H9 (cell line): ENCODE measurements around the gene NFASC. TPM values are rescaled to one million over a fixed set of nuclear protein-coding genes. Genes with fewer than 3 reads are reported as not detected.

Source experiments
- DNase-seq: peaks from one replicate; pipeline ENCODE4 v3.0.0-alpha.2; 2017
- H2AFZ ChIP-seq: one replicate; pipeline ENCODE4 v1.6.1; 2013; ENCODE audit warnings: mild to moderate bottlenecking, low read length, control low read depth, moderate library complexity
- H2AK5ac ChIP-seq: 2 replicates; pipeline ENCODE4 v1.6.1; 2013; ENCODE audit warnings: low read length, control low read depth, mixed read lengths; ENCODE audit not compliant: insufficient read length
- H2BK120ac ChIP-seq: one replicate; pipeline ENCODE4 v1.6.1; 2013; ENCODE audit warnings: low read depth, mild to moderate bottlenecking, low read length, control low read depth, inconsistent platforms; ENCODE audit not compliant: poor library complexity, severe bottlenecking
- H2BK12ac ChIP-seq: 2 replicates; pipeline ENCODE4 v1.6.1; 2013; ENCODE audit warnings: low read length, control low read depth, mixed read lengths, low read depth; ENCODE audit not compliant: insufficient read length
- H2BK15ac ChIP-seq: 2 replicates; pipeline ENCODE4 v1.6.1; 2013; ENCODE audit warnings: low read depth, low read length, control low read depth
- H2BK20ac ChIP-seq: one replicate; pipeline ENCODE4 v1.6.1; 2013; ENCODE audit warnings: low read depth, mild to moderate bottlenecking, low read length, control low read depth, inconsistent platforms; ENCODE audit not compliant: poor library complexity, severe bottlenecking
- H2BK5ac ChIP-seq: 2 replicates; pipeline ENCODE4 v1.6.1; 2013; ENCODE audit warnings: low read length, control low read depth, mixed read lengths; ENCODE audit not compliant: insufficient read length
- H3K14ac ChIP-seq: 2 replicates; pipeline ENCODE4 v1.6.1; 2013; ENCODE audit warnings: low read length, control low read depth; ENCODE audit not compliant: insufficient read depth
- H3K18ac ChIP-seq: 2 replicates; pipeline ENCODE4 v1.6.1; 2013; ENCODE audit warnings: low read depth, mild to moderate bottlenecking, mixed read lengths, low read length, control low read depth; ENCODE audit not compliant: insufficient read length
- H3K23ac ChIP-seq: 2 replicates; pipeline ENCODE4 v1.6.1; 2013; ENCODE audit warnings: low read length, control low read depth, mixed read lengths, low read depth; ENCODE audit not compliant: insufficient read length
- H3K23me2 ChIP-seq: 2 replicates; pipeline ENCODE4 v1.6.1; 2013; ENCODE audit warnings: low read depth, mild to moderate bottlenecking, mixed read lengths, low read length, control low read depth; ENCODE audit not compliant: insufficient read length, poor library complexity, severe bottlenecking
- H3K27ac ChIP-seq: 2 replicates; pipeline ENCODE4 v1.5.1; 2013; ENCODE audit warnings: low read length, control low read depth, mixed read lengths, low read depth; ENCODE audit not compliant: insufficient read length
- H3K27me3 ChIP-seq: 2 replicates; pipeline ENCODE4 v1.6.1; 2013; ENCODE audit warnings: low read length, control low read depth, inconsistent platforms; ENCODE audit not compliant: insufficient read depth
- H3K4ac ChIP-seq: 2 replicates; pipeline ENCODE4 v1.6.1; 2013; ENCODE audit warnings: low read depth, mild to moderate bottlenecking, control low read depth, inconsistent platforms, low read length, moderate library complexity
- H3K4me1 ChIP-seq: 2 replicates; pipeline ENCODE4 v1.6.1; 2013; ENCODE audit warnings: low read length, control low read depth, inconsistent platforms; ENCODE audit not compliant: insufficient read depth
- H3K4me2 ChIP-seq: 2 replicates; pipeline ENCODE4 v1.6.1; 2013; ENCODE audit warnings: low read length, control low read depth, mixed read lengths; ENCODE audit not compliant: insufficient read length, insufficient read depth
- H3K56ac ChIP-seq: 2 replicates; pipeline ENCODE4 v1.6.1; 2013; ENCODE audit warnings: low read depth, mild to moderate bottlenecking, mixed read lengths, low read length, control low read depth; ENCODE audit not compliant: insufficient read length
- H3K79me1 ChIP-seq: 2 replicates; pipeline ENCODE4 v1.6.1; 2013; ENCODE audit warnings: low read depth, mild to moderate bottlenecking, moderate library complexity, low read length, control low read depth, inconsistent platforms; ENCODE audit not compliant: insufficient read depth, poor library complexity, severe bottlenecking
- H3K79me2 ChIP-seq: 2 replicates; pipeline ENCODE4 v1.6.1; 2013; ENCODE audit warnings: low read length, control low read depth, inconsistent platforms; ENCODE audit not compliant: insufficient read depth
- H3K9ac ChIP-seq: 2 replicates; pipeline ENCODE4 v1.6.1; 2013; ENCODE audit warnings: low read length, control low read depth, mixed read lengths; ENCODE audit not compliant: insufficient read length; ENCODE audit errors: extremely low read depth
- H3K9me3 ChIP-seq: one replicate; pipeline ENCODE4 v1.6.1; 2013; ENCODE audit warnings: low read depth, low read length, inconsistent platforms; ENCODE audit not compliant: control insufficient read depth
- H3T11ph ChIP-seq: one replicate; pipeline ENCODE4 v1.6.1; 2013; ENCODE audit warnings: mild to moderate bottlenecking, low read length, control low read depth, inconsistent platforms
- H4K20me1 ChIP-seq: one replicate; pipeline ENCODE4 v1.6.1; 2013; ENCODE audit not compliant: control insufficient read depth, insufficient read length, insufficient read depth
- H4K5ac ChIP-seq: 2 replicates; pipeline ENCODE4 v1.6.1; 2013; ENCODE audit warnings: low read depth, mild to moderate bottlenecking, mixed read lengths, low read length, control low read depth; ENCODE audit not compliant: insufficient read length
- H4K8ac ChIP-seq: replicated peaks from 2 replicates; pipeline ENCODE4 v1.6.1; 2013; ENCODE audit warnings: low read length, control low read depth, mixed read lengths, low read depth; ENCODE audit not compliant: insufficient read length
- H4K91ac ChIP-seq: 2 replicates; pipeline ENCODE4 v1.6.1; 2013; ENCODE audit warnings: low read depth, mild to moderate bottlenecking, moderate library complexity, mixed read lengths, low read length, control low read depth; ENCODE audit not compliant: insufficient read length
- H3K27ac Mint-ChIP-seq, 3 experiments: 2 replicates in 2 of 3; 3 replicates in 1 of 3; pipeline ENCODE4 v1.8.0; 2020 to 2021; ENCODE audit warnings: mixed read lengths in 3 of 3, mild to moderate bottlenecking in 1 of 3, moderate library complexity in 1 of 3
- H3K27me3 Mint-ChIP-seq: 2 replicates; pipeline ENCODE4 v1.8.0; 2021; ENCODE audit warnings: low read depth, mild to moderate bottlenecking, moderate library complexity, mixed read lengths
- H3K36me3 Mint-ChIP-seq, 3 experiments: 2 replicates in 2 of 3; 3 replicates in 1 of 3; pipeline ENCODE4 v1.8.0; 2020 to 2021; ENCODE audit warnings: low read depth in 3 of 3, mixed read lengths in 3 of 3; ENCODE audit not compliant: insufficient read depth in 1 of 3
- H3K4me1 Mint-ChIP-seq, 2 experiments: 2 replicates each; pipeline ENCODE4 v1.8.0; 2020; ENCODE audit warnings: mixed read lengths in 2 of 2
- H3K4me3 Mint-ChIP-seq, 2 experiments: 2 replicates in 1 of 2; 3 replicates in 1 of 2; pipeline ENCODE4 v1.8.0; 2020 to 2021; ENCODE audit warnings: mild to moderate bottlenecking in 2 of 2, mixed read lengths in 2 of 2, moderate library complexity in 1 of 2
- H3K9me3 Mint-ChIP-seq, 2 experiments: 2 replicates in 1 of 2; 3 replicates in 1 of 2; pipeline ENCODE4 v1.8.0; 2020; ENCODE audit warnings: mild to moderate bottlenecking in 2 of 2, mixed read lengths in 2 of 2, moderate library complexity in 1 of 2
- WGBS: extraction: QIAGEN DNeasy Blood & Tissue Kit; methylation state at CpG from one replicate; pipeline ENCODE4 v1.1.7; 2013; ENCODE audit warnings: missing lambda C conversion rate, low lambda C conversion rate, mixed read lengths; ENCODE audit not compliant: insufficient read length; ENCODE audit errors: extremely low coverage; 5-methylcytosine and 5-hydroxymethylcytosine counted together
- total RNA-seq: library from RNA; stranded (reverse); gene quantifications from 2 replicates; pipeline ENCODE4 v1.2.1, GENCODE V29; 2021
- TF ChIP-seq, protein P1 (sequence below): fragments of 200-600 bp; sonication (generic); conservative IDR thresholded peaks from 3 replicates; pipeline ENCODE4 v1.8.0; 2021; ENCODE audit warnings: antibody characterized with exemption, mild to moderate bottlenecking

Gene NFASC
- total RNA-seq, 1 experiment from 2014 or later = 5.0 TPM

GRCh38 chr1:204937901-204938300 lies 67.2 kb downstream of the NFASC start:
- H3K9me3 Mint-ChIP-seq = no peaks in the 10 kb centered on the region
- H3K18ac ChIP-seq = no peak overlapping the region
- no peaks in the 10 kb centered on the region for H3K23me2 ChIP-seq
- H3T11ph ChIP-seq = no peak overlapping the region
- H3K9ac ChIP-seq = no peak overlapping the region
- no peaks in the 10 kb centered on the region for H4K20me1 ChIP-seq
- no peaks in the 10 kb centered on the region for H3K4me1 ChIP-seq
- no peaks in the 10 kb centered on the region for H3K27me3 ChIP-seq
- no peak overlapping the region for H3K27ac ChIP-seq
- no peak overlapping the region for H3K4me2 ChIP-seq
- no peak overlapping the region for H3K4me3 Mint-ChIP-seq
- H3K56ac ChIP-seq = no peak overlapping the region
- no peak for DNase-seq
- no peak overlapping the region for H2BK120ac ChIP-seq
- H3K27me3 Mint-ChIP-seq = no peaks in the 10 kb centered on the region; the same call in 1 of the 2 replicates
- H2BK5ac ChIP-seq = no peak overlapping the region
- no peak overlapping the region for H2AK5ac ChIP-seq
- WGBS = no CpG with 5 or more reads among the region's 11 CpGs
- no peak overlapping the region for H2BK12ac ChIP-seq
- H3K36me3 Mint-ChIP-seq = no peaks in the 10 kb centered on the region; a peak in 1 of 7 replicates
- no peak overlapping the region for H3K23ac ChIP-seq
- H4K91ac ChIP-seq = no peak overlapping the region
- peaks cover 2 to 6% of the 10 kb centered on the region in 2 experiments for H3K4me1 Mint-ChIP-seq
- H4K5ac ChIP-seq = no peak overlapping the region
- no peak overlapping the region for H2BK15ac ChIP-seq
- no peaks in the 10 kb centered on the region for H3K9me3 ChIP-seq
- no peaks in the 10 kb centered on the region for H3K79me1 ChIP-seq
- no peak overlapping the region for H2BK20ac ChIP-seq
- H3K4ac ChIP-seq = no peak overlapping the region
- TF ChIP-seq, protein P1, sequence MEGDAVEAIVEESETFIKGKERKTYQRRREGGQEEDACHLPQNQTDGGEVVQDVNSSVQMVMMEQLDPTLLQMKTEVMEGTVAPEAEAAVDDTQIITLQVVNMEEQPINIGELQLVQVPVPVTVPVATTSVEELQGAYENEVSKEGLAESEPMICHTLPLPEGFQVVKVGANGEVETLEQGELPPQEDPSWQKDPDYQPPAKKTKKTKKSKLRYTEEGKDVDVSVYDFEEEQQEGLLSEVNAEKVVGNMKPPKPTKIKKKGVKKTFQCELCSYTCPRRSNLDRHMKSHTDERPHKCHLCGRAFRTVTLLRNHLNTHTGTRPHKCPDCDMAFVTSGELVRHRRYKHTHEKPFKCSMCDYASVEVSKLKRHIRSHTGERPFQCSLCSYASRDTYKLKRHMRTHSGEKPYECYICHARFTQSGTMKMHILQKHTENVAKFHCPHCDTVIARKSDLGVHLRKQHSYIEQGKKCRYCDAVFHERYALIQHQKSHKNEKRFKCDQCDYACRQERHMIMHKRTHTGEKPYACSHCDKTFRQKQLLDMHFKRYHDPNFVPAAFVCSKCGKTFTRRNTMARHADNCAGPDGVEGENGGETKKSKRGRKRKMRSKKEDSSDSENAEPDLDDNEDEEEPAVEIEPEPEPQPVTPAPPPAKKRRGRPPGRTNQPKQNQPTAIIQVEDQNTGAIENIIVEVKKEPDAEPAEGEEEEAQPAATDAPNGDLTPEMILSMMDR = no peak
- no peak overlapping the region for H3K14ac ChIP-seq
- no peak overlapping the region for H3K27ac Mint-ChIP-seq
- no peaks in the 10 kb centered on the region for H3K79me2 ChIP-seq
- no peak overlapping the region for H2AFZ ChIP-seq
- no peak overlapping the region for H4K8ac ChIP-seq
